Measurements from ENCODE around the gene FGF14. TPM values are rescaled to one million over a fixed set of nuclear protein-coding genes. Genes with fewer than 3 reads are reported as not detected.

Gene FGF14
- total RNA-seq, 1 donor from 2014 or later, result 0.23 TPM

GRCh38 chr13:102198418-102199311 lies 203.2 kb downstream of the FGF14 start:
- H3K36me3 ChIP-seq (ENCODE audit: insufficient read depth, low read length), result no peaks in the 10 kb centered on the region
- no peak overlapping the region for H3K27ac ChIP-seq (ENCODE audit: low read depth, low read length)
- no peak overlapping the region for H3K4me3 Mint-ChIP-seq (ENCODE audit: unreplicated experiment)
- no peaks in the 10 kb centered on the region for H3K9me3 ChIP-seq (ENCODE audit: insufficient read depth, low read depth, low read length)
- FAIRE-seq (no peak), DNase-seq (ENCODE audit: low read depth) (peak; percentile 44)
- H3K4me3 ChIP-seq (ENCODE audit: insufficient read depth, low read depth, low read length), result no peak overlapping the region
- TF ChIP-seq EZH2 (IDR thresholded peaks at IDR 0.05; ENCODE audit: insufficient read depth, low read length) (no peak), CTCF (IDR thresholded peaks at IDR 0.05; ENCODE audit: insufficient read depth, low read depth, low read length) (no peak)
- H3K36me3 Mint-ChIP-seq (ENCODE audit: low read depth, unreplicated experiment), result no peaks in the 10 kb centered on the region
- no peaks in the 10 kb centered on the region for H3K27me3 ChIP-seq (ENCODE audit: insufficient read depth, low read length)
- no peak overlapping the region for H3K9ac ChIP-seq (ENCODE audit: low read length)
- no peak overlapping the region for H3K27ac Mint-ChIP-seq (ENCODE audit: unreplicated experiment)
- no peak overlapping the region for H3K4me2 ChIP-seq (ENCODE audit: low read length)
- no peaks in the 10 kb centered on the region for H3K79me2 ChIP-seq (ENCODE audit: insufficient read depth, low read length)
- peaks cover 6% of the 10 kb centered on the region for H3K4me1 ChIP-seq (ENCODE audit: insufficient read depth, low read length)
- H3K4me1 Mint-ChIP-seq (ENCODE audit: low read depth, unreplicated experiment), result peaks cover 8% of the 10 kb centered on the region
- no peak overlapping the region for H2AFZ ChIP-seq (ENCODE audit: low read depth, low read length)
- no peaks in the 10 kb centered on the region for H4K20me1 ChIP-seq (ENCODE audit: insufficient read depth, low read length)
- H3K27me3 Mint-ChIP-seq (ENCODE audit: low read depth, unreplicated experiment), result peaks cover 2% of the 10 kb centered on the region
- H3K9me3 Mint-ChIP-seq (ENCODE audit: unreplicated experiment), result no peaks in the 10 kb centered on the region

- peak; percentile 19 for DNase-seq (ENCODE audit: low read depth)
- H3K4me3 ChIP-seq (ENCODE audit: insufficient read depth, low read depth, low read length), result no peak overlapping the region
- H2AFZ ChIP-seq (ENCODE audit: low read depth, low read length), result no peak overlapping the region
- no peaks in the 10 kb centered on the region for H3K79me2 ChIP-seq (ENCODE audit: insufficient read depth, low read length)
- Mint-ChIP-seq H3K27me3 (ENCODE audit: low read depth, unreplicated experiment) (peaks cover 2% of the 10 kb centered on the region), H3K27ac (ENCODE audit: unreplicated experiment) (no peak overlapping the region), H3K4me1 (ENCODE audit: low read depth, unreplicated experiment) (peaks cover 11% of the 10 kb centered on the region), H3K9me3 (ENCODE audit: unreplicated experiment) (no peaks in the 10 kb centered on the region), H3K4me3 (ENCODE audit: unreplicated experiment) (no peak overlapping the region), H3K36me3 (ENCODE audit: low read depth, unreplicated experiment) (no peaks in the 10 kb centered on the region)
- TF ChIP-seq EZH2 (IDR thresholded peaks at IDR 0.05; ENCODE audit: insufficient read depth, low read length) (no peak), CTCF (IDR thresholded peaks at IDR 0.05; ENCODE audit: insufficient read depth, low read depth, low read length) (no peak)
- no peak overlapping the region for H3K9ac ChIP-seq (ENCODE audit: low read length)
- H4K20me1 ChIP-seq (ENCODE audit: insufficient read depth, low read length), result no peaks in the 10 kb centered on the region
- H3K4me2 ChIP-seq (ENCODE audit: low read length), result no peak overlapping the region
- no peaks in the 10 kb centered on the region for H3K9me3 ChIP-seq (ENCODE audit: insufficient read depth, low read depth, low read length)
- no peaks in the 10 kb centered on the region for H3K27me3 ChIP-seq (ENCODE audit: insufficient read depth, low read length)
- FAIRE-seq, result no peak
- no peaks in the 10 kb centered on the region for H3K36me3 ChIP-seq (ENCODE audit: insufficient read depth, low read length)
- H3K4me1 ChIP-seq (ENCODE audit: insufficient read depth, low read length), result peaks cover 7% of the 10 kb centered on the region
- no peak overlapping the region for H3K27ac ChIP-seq (ENCODE audit: low read depth, low read length)
Measured at GRCh38 chr13:102197193-102197592, 204.7 kb downstream of the FGF14 start.

All from astrocyte (in vitro differentiated cells and primary cell).